ENCODE measurements around the gene FFAR3.

DNA sequence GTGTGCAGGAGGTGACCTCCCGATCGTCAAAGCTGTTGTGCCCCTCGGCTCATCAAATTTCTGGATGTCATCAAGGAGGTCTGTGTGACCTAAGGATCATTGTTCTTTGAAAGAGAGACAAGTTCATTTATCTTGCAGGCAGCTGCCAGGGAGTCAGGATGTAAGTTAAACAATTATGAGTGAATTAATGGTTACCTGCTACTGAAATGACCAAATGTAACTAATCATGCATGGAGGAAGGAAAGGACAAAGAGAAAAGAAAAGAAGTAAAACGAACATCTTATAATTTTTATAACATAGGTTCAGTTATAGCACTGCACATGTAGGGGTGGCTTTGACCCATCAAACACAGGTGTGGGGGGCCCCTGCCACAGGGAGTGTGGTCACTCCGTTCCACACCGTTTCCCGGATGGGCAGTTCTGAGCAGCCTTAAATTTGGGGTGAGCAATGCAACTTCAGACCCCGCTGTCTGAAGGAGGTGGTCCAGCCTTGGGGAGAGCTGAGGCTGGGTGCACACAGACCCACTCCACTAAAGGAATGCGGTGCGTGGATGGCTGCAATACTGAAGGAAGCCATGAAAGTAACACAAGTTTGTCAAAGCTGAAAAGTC lies 24.0 kb upstream of the FFAR3 start:
- TF ChIP-seq, protein P1, sequence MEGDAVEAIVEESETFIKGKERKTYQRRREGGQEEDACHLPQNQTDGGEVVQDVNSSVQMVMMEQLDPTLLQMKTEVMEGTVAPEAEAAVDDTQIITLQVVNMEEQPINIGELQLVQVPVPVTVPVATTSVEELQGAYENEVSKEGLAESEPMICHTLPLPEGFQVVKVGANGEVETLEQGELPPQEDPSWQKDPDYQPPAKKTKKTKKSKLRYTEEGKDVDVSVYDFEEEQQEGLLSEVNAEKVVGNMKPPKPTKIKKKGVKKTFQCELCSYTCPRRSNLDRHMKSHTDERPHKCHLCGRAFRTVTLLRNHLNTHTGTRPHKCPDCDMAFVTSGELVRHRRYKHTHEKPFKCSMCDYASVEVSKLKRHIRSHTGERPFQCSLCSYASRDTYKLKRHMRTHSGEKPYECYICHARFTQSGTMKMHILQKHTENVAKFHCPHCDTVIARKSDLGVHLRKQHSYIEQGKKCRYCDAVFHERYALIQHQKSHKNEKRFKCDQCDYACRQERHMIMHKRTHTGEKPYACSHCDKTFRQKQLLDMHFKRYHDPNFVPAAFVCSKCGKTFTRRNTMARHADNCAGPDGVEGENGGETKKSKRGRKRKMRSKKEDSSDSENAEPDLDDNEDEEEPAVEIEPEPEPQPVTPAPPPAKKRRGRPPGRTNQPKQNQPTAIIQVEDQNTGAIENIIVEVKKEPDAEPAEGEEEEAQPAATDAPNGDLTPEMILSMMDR (IDR thresholded peaks at IDR 0.05), result no peak
- TF ChIP-seq POLR2A (IDR thresholded peaks at IDR 0.05) (no peak), POLR2AphosphoS5 (IDR thresholded peaks at IDR 0.05) (no peak), EP300 (IDR thresholded peaks at IDR 0.05) (no peak)

All from suprapubic skin (tissue), 4 donors.